GM21360 (cell line): ENCODE data around the gene POLQ.
A peak's percentile ranks its signal among the peaks of the same experiment; 100 is the strongest.
"Not testable (repeated sequence)": the region's sequence is repeated elsewhere in the genome, so short reads cannot be mapped to it uniquely, and the experiment has no call there.

Experiments
- ATAC-seq: cut with Tn5 transposase; IDR thresholded peaks from one replicate; pipeline ENCODE4 v1.9.1; 2021; ENCODE audit warnings: mild to moderate bottlenecking, moderate library complexity; ENCODE audit not compliant: unreplicated experiment

POLQ gene

DNA sequence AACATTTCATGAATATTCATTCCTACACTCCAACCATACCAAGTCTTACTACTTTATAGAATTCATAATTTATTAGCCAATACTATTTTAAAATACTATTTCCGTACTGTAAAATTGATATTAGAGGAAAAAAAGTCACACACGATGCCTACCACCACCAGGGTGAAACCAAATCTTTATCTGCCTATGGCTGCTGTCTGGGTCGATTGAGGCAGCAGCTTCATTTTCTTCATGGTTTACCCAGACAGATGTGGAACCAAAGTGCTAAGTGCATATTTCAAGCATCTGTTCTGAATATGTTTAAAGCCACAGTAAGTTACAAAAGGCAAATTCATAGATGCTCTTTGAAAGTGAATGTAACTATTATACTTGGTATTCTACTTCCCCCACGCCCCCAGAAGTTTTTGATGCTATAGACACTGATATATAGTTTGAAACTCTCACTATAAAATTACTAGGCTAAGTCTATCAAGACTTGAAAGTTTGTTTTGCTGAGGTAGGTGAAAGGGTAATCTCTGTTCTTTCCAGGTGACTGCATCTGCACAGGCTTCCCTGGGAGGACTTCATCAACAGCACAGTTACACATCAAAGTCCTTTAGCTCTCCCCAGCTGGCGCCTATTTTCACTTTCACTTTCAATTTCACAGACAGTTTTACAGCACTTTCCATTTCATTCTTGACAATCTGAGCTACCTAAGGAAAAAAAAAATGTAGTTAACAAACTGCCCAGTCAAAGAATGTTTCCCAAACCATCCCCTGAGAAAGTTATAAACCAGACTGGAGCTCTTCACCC is 113.9 kb downstream of the POLQ start:
- peak; percentile 92 for ATAC-seq

DNA sequence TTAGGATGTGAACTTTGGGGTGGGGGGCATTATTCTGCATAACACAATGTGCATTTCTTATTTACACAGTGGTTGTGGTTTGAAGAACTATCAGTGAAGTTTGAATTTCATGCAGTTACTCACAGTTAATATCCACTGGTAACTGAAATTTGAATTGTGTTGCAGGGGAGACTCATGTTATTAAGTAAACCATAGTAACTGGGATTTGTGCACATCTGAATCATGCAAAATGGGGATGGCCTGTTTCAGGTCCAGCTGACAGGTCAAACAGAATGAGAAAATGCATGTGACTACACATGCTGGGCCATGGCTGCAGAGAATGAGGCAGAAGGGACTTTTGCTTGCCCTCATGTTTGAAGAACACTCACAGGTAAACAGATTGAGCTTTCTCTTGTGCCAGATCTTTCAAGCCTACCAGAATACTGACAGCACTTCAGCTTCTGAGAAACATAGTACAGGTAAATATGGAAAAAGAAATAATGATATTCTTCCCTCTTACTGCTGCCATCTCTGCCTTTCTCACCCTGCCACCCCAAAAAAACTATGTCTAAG is 115.0 kb downstream of the POLQ start:
- ATAC-seq = no peak

DNA sequence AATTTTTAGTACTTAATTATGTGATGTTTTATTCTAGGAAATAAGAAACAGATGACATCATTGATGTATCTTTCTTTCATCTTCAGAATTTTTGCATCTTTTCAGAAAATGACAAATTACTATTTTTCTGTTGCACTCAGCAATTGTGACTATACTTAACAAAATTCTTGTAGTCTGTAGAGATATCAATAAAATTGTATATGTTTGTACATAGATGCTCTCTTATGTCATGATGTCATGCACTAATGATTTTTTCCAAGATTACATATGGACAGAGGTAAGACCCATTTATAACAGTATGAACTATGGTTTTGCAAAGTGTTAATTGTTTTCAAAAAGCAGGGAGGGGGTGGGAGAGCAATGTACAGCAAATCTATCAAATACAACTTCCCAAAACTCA is 121.2 kb downstream of the POLQ start:
- ATAC-seq = no peak

DNA sequence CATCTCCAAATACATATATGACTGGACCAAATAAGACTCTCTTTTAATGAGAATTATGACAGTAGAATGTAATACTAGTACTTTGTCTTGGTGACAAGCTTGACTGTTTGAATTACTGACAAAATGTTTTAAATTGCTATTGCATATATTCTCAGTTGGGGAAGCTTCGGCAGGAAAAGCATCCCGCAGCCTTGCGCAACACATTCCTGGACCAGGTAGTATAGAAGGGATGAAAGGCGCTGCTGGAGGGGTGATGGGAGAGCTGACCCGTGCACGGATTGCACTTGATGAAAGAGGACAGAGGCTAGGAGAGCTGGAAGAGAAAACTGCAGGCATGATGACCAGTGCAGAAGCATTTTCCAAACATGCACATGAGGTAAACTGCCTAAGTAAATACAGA is 127.6 kb downstream of the POLQ start:
- no peak for ATAC-seq

DNA sequence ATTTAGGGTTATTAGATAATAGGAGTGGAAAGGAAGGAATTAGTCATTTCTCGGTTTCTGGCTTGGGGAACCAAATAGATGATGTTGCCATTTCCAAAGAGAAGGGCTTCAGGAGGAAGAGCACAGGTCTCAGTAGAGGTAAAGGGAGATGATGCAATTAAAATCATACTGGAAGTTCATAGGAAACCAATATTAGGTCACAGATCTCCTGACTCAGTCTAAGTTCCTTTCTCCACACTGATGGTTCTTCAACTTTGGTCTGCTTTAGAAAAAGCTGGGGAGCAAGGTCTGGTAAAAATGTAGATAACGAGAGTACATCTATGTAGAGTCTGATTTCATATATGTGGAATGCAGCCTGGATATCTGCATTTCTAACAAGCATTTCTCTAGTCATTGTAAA is 130.9 kb downstream of the POLQ start:
- no peak for ATAC-seq

DNA sequence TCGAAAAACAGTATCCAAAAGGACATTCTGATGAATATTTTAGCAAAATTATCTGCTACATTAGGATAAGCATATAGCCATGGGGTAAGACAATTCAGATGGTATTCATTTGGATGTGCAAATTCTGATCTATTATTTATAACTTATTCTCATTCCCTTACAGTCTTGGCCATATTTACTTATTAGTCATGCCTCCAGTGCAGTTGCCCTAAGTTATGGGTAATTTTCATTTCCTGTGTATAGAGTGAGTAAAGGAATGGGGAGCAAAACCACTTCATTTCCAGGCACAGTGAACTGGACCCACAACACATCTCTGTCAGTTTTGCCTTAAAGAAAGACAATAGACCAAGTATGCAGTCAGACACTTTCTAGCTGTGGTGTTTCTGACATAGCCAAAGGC is 134.3 kb downstream of the POLQ start:
- no peak for ATAC-seq

DNA sequence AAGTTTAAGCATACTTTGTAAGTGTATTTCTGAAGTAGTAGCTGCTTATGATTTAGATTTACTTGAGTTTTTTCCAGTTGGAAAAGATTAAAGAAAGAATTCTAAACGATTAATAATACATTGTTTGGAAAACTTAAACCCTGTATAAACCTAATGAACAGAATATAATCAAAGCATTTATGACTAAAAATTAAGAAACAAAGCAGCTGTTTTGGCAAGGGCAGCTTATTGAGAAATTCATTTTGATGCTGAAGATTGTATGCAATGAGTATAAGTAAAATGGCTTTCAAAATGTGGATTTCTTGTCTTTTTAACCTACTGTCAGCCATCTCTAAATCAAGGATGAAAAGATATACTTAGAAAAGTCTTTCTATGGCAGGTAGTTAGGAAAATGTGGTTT is 140.2 kb downstream of the POLQ start:
- ATAC-seq = no peak

DNA sequence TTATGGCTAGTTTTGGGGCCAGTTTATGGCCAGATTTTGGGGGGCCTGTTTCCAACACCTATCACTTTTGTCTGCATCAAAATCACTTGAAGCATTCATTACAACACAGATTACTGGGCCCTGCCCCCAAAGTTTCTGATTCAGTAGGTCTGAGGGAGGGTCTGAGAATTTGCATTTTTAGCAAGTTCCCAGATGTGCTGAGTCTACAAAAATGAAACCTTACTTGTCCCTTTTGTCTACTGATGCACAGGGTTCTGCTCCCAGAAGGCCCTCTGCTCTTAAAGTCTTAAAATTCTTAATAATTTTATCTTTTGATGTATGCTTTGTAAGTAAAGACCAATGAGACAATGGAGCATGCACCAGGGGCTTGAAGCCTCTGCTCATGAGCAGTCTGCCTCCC is 146.0 kb downstream of the POLQ start:
- no peak for ATAC-seq

DNA sequence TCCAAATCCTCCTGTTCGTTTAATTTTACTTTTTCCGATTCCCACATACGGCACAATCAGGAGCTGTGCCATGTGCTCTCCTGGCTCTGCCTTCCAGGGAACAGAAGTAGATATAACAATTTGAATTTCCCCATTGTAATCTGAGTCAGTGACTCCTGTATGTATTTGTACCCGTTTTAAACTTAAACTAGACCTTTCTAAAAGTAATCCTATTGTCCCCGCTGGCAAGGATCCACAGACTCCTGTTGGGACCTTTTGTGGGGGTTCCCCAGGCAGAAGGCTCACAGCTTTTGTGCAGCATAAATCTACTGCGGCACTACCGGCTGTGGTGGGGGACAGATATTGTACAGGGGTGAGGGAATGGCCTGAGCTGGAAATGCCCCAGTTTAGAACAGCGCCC is 147.7 kb downstream of the POLQ start:
- ATAC-seq = not testable (repeated sequence)

DNA sequence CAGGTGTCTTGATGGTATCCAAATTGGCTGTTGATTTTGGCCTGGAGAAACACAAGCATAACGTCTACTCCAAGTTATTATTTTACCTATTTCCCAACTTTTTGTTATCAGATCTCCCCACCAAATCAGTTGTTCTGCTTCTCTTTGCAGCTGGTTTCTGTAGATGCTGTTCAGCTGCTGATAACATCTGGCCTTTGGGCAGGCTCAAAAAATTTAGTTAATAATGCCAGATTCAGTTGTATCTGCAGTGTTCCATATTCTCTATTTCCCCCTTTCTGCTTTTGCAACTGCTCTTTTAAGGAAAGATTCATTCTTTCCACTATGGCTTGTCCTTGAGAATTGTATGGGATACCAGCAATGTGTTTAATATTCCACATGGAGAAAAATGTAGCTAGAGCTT is 149.8 kb downstream of the POLQ start:
- not testable (repeated sequence) for ATAC-seq

DNA sequence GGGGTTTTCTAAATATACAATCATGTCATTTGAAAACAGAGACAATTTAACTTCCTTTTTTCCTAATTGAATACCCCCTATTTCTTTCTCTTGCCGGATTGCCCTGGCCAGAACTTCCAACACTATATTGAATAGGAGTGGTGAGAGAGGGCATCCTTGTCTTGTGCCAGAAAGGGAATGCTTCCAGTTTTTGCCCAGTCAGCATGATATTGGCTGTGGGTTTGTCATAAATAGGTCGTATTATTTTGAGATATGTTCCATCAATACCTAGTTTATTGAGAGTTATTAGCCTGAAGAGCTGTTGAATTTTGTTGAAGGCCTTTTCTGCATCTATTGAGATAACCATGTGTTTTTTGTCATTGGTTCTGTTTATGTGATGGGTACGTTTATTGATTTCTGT is 157.5 kb downstream of the POLQ start:
- ATAC-seq = not testable (repeated sequence)
